ENCODE data around the gene SLAMF6. TPM values are rescaled to one million over a fixed set of nuclear protein-coding genes. Genes with fewer than 3 reads are reported as not detected.

SLAMF6 gene
- total and polyA plus RNA-seq, 4 donors: 0.73 to 2.4 (median 2.1) TPM

DNA sequence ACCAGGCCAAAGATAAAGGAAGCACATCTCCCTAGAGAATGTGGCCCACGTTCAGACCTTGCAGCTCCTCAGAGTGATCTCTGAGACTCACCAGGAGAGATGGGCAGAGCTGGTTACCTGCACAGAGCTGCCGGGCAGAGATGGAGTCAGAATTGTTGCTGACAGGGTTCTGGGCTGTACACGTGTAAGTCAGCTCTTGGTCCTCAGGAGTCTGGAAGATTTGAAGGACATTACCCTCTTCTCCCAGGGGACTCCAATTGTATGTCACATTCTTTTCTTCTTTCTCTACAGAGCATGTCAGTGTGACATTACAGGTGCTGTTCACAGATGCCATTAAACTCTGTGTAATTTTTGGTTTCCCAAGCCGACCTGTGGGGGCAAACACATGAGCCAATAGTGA lies 30.7 kb upstream of the SLAMF6 start:
- no peak overlapping the region for H3K27ac ChIP-seq (ENCODE audit: low read depth in 1 of 2, low read length in 1 of 2)
- TF ChIP-seq, protein P1, sequence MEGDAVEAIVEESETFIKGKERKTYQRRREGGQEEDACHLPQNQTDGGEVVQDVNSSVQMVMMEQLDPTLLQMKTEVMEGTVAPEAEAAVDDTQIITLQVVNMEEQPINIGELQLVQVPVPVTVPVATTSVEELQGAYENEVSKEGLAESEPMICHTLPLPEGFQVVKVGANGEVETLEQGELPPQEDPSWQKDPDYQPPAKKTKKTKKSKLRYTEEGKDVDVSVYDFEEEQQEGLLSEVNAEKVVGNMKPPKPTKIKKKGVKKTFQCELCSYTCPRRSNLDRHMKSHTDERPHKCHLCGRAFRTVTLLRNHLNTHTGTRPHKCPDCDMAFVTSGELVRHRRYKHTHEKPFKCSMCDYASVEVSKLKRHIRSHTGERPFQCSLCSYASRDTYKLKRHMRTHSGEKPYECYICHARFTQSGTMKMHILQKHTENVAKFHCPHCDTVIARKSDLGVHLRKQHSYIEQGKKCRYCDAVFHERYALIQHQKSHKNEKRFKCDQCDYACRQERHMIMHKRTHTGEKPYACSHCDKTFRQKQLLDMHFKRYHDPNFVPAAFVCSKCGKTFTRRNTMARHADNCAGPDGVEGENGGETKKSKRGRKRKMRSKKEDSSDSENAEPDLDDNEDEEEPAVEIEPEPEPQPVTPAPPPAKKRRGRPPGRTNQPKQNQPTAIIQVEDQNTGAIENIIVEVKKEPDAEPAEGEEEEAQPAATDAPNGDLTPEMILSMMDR (IDR thresholded peaks at IDR 0.05; ENCODE audit: control extremely low read depth, extremely low read depth): no peak
- H3K4me1 ChIP-seq (ENCODE audit: control insufficient read depth in 5 of 5, insufficient read depth in 5 of 5, low read length in 5 of 5): no peaks in the 10 kb centered on the region
- no peaks in the 10 kb centered on the region for H3K9me3 ChIP-seq (ENCODE audit: control insufficient read depth in 4 of 4, insufficient read depth in 3 of 4, low read length in 3 of 4)
- H3K27me3 ChIP-seq (ENCODE audit: control insufficient read depth in 3 of 3, insufficient read depth in 3 of 3, low read length in 2 of 3): no peaks in the 10 kb centered on the region
- DNase-seq (no peak), ATAC-seq (ENCODE audit: insufficient read depth, low FRiP score) (no peak)
- no peaks in the 10 kb centered on the region for H3K36me3 ChIP-seq (ENCODE audit: control insufficient read depth in 4 of 4, insufficient read depth in 4 of 4, low read length in 4 of 4)
- WGBS, 2 donors: 73 to 92% methylated on average over 4 of the region's 4 CpGs
- no peak overlapping the region for H3K9ac ChIP-seq (ENCODE audit: insufficient read depth in 1 of 2, low read length in 2 of 2)
- no peak overlapping the region for H3K4me3 ChIP-seq

DNA sequence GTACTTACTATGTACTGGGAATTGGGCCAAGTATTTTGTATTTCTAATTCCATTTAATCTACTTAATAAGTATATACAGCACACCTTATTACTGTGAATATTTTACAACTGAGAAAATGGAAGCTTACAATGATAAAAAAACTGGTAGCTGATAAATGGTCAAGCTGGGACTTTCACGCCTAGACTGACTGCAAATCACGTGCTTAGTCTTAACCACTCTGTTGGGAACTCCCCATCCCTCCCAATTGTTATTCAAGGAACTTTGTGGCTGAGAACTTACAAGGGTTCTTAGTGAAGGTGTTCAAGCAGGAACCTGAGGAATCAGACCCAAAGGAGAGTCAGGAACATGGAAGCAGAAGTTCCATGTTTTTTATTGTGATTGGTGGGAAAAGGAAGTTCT lies 29.4 kb upstream of the SLAMF6 start:
- Histone ChIP-seq H3K36me3 (ENCODE audit: control insufficient read depth in 4 of 4, insufficient read depth in 4 of 4, low read length in 4 of 4) (no peaks in the 10 kb centered on the region), H3K9ac (ENCODE audit: insufficient read depth in 1 of 2, low read length in 2 of 2) (no peak overlapping the region), H3K4me3 (no peak overlapping the region), H3K9me3 (ENCODE audit: control insufficient read depth in 4 of 4, insufficient read depth in 3 of 4, low read length in 3 of 4) (no peaks in the 10 kb centered on the region), H3K27ac (ENCODE audit: low read depth in 1 of 2, low read length in 1 of 2) (no peak overlapping the region), H3K4me1 (ENCODE audit: control insufficient read depth in 5 of 5, insufficient read depth in 5 of 5, low read length in 5 of 5) (peaks cover 0 to 3% (median 0%) of the 10 kb centered on the region in 5 donors), H3K27me3 (ENCODE audit: control insufficient read depth in 3 of 3, insufficient read depth in 3 of 3, low read length in 2 of 3) (no peaks in the 10 kb centered on the region)
- ATAC-seq (ENCODE audit: insufficient read depth, low FRiP score): no peak
- WGBS, 2 donors: 75 to 87% methylated on average over 2 of the region's 2 CpGs
- TF ChIP-seq, protein P1 (IDR thresholded peaks at IDR 0.05; ENCODE audit: control extremely low read depth, extremely low read depth): no peak
- DNase-seq: no peak

DNA sequence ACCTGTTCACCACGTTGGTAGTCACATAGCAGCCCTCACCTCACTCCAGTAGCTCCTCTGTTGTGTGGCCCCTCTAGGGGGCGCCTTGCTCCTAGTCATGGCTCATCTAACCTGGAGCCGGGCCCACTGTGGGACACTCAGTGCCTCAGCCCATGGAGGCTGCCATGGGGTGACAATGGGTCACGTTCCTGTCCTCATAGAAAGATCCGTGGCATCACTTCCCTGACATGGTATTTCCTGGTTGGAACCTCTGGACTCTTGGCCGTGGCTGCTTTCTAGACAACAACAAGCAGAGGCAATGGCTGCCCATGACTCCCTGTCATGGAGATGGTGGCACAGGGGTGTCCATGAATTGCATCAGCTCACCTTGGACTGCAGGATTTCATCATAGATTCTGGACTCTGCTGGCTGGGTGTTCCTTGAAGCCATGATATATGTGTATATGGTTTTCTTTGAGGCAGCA lies 27.5 kb upstream of the SLAMF6 start:
- DNase-seq (no peak), ATAC-seq (ENCODE audit: insufficient read depth, low FRiP score) (no peak)
- H3K9ac ChIP-seq (ENCODE audit: insufficient read depth in 1 of 2, low read length in 2 of 2): no peak overlapping the region
- no peaks in the 10 kb centered on the region for H3K27me3 ChIP-seq (ENCODE audit: control insufficient read depth in 3 of 3, insufficient read depth in 3 of 3, low read length in 2 of 3)
- H3K4me1 ChIP-seq (ENCODE audit: control insufficient read depth in 5 of 5, insufficient read depth in 5 of 5, low read length in 5 of 5): peaks cover 0 to 12% (median 0%) of the 10 kb centered on the region in 5 donors
- no peak overlapping the region for H3K4me3 ChIP-seq
- 71 to 75% methylated on average over 6 of the region's 6 CpGs for WGBS, 2 donors
- no peak overlapping the region for H3K27ac ChIP-seq (ENCODE audit: low read depth in 1 of 2, low read length in 1 of 2)
- no peaks in the 10 kb centered on the region for H3K9me3 ChIP-seq (ENCODE audit: control insufficient read depth in 4 of 4, insufficient read depth in 3 of 4, low read length in 3 of 4)
- no peaks in the 10 kb centered on the region for H3K36me3 ChIP-seq (ENCODE audit: control insufficient read depth in 4 of 4, insufficient read depth in 4 of 4, low read length in 4 of 4)
- TF ChIP-seq, protein P1 (IDR thresholded peaks at IDR 0.05; ENCODE audit: control extremely low read depth, extremely low read depth): no peak

DNA sequence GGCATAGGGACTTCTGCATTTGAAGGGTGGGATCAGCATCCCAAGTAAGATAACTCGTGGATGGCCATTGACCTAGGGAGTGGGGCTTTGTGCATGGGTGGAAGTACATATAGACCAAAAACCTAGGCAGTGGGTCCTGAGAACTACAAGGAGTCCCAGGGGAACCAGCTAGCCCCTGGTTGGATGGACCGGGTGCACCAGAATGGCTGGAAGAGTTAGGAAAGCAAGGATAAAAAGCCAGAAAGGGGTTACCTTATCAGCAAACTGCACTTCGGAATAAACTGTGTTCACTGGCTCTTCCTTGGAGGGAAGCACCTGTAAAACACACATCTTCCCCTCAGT lies 26.6 kb upstream of the SLAMF6 start:
- ATAC-seq (ENCODE audit: insufficient read depth, low FRiP score) (no peak), DNase-seq (no peak)
- no peak overlapping the region for H3K9ac ChIP-seq (ENCODE audit: insufficient read depth in 1 of 2, low read length in 2 of 2)
- H3K36me3 ChIP-seq (ENCODE audit: control insufficient read depth in 4 of 4, insufficient read depth in 4 of 4, low read length in 4 of 4): no peaks in the 10 kb centered on the region
- TF ChIP-seq, protein P1 (IDR thresholded peaks at IDR 0.05; ENCODE audit: control extremely low read depth, extremely low read depth): no peak
- H3K27ac ChIP-seq (ENCODE audit: low read depth in 1 of 2, low read length in 1 of 2): no peak overlapping the region
- H3K4me1 ChIP-seq (ENCODE audit: control insufficient read depth in 5 of 5, insufficient read depth in 5 of 5, low read length in 5 of 5): peaks cover 0 to 12% (median 0%) of the 10 kb centered on the region in 5 donors
- 86 to 93% methylated on average over 3 of the region's 3 CpGs for WGBS, 2 donors
- H3K27me3 ChIP-seq (ENCODE audit: control insufficient read depth in 3 of 3, insufficient read depth in 3 of 3, low read length in 2 of 3): no peaks in the 10 kb centered on the region
- H3K9me3 ChIP-seq (ENCODE audit: control insufficient read depth in 4 of 4, insufficient read depth in 3 of 4, low read length in 3 of 4): no peaks in the 10 kb centered on the region
- H3K4me3 ChIP-seq: no peak overlapping the region
